HG02870 (cell line): ENCODE results near the gene PRKACB.

Source experiments
- ATAC-seq: cut with Tn5 transposase; IDR thresholded peaks from one replicate; pipeline ENCODE4 v1.9.1; 2021; ENCODE audit warnings: mild to moderate bottlenecking, moderate library complexity; ENCODE audit not compliant: unreplicated experiment

Gene PRKACB

GRCh38 chr1:84155517-84155916 lies 11.4 kb downstream of the PRKACB start:
- no peak for ATAC-seq

- no peak for ATAC-seq
Measured at GRCh38 chr1:84156210-84156621, 12.1 kb downstream of the PRKACB start.

GRCh38 chr1:84159533-84160240 lies 15.6 kb downstream of the PRKACB start:
- no peak for ATAC-seq

- ATAC-seq: no peak
Measured at GRCh38 chr1:84162295-84162694, 18.2 kb downstream of the PRKACB start.

- ATAC-seq: no peak
Measured at GRCh38 chr1:84163123-84163931, 19.3 kb downstream of the PRKACB start.

GRCh38 chr1:84164161-84164560 lies 20.1 kb downstream of the PRKACB start:
- no peak for ATAC-seq

- ATAC-seq: no peak
Measured at GRCh38 chr1:84164567-84165021, 20.5 kb downstream of the PRKACB start.

GRCh38 chr1:84165601-84166000 lies 21.5 kb downstream of the PRKACB start:
- ATAC-seq: no peak

- peak; percentile 88 for ATAC-seq
Measured at GRCh38 chr1:84166797-84167196, 22.7 kb downstream of the PRKACB start.

- ATAC-seq: no peak
Measured at GRCh38 chr1:84168783-84169182, 24.7 kb downstream of the PRKACB start.

GRCh38 chr1:84170171-84170570 lies 26.1 kb downstream of the PRKACB start:
- ATAC-seq: no peak

GRCh38 chr1:84171481-84171880 lies 27.4 kb downstream of the PRKACB start:
- no peak for ATAC-seq

GRCh38 chr1:84174051-84174556 lies 30.0 kb downstream of the PRKACB start:
- ATAC-seq: no peak

- no peak for ATAC-seq
Measured at GRCh38 chr1:84181350-84182005, 37.4 kb downstream of the PRKACB start.

- no peak for ATAC-seq
Measured at GRCh38 chr1:84190455-84190854, 46.4 kb downstream of the PRKACB start.

GRCh38 chr1:84192681-84193080 lies 48.6 kb downstream of the PRKACB start:
- no peak for ATAC-seq

GRCh38 chr1:84198832-84199231 lies 54.8 kb downstream of the PRKACB start:
- no peak for ATAC-seq

GRCh38 chr1:84199257-84199656 lies 55.2 kb downstream of the PRKACB start:
- ATAC-seq: no peak

- no peak for ATAC-seq
Measured at GRCh38 chr1:84202126-84202525, 58.1 kb downstream of the PRKACB start.

GRCh38 chr1:84206375-84206774 lies 62.3 kb downstream of the PRKACB start:
- no peak for ATAC-seq

- no peak for ATAC-seq
Measured at GRCh38 chr1:84208935-84209334, 64.9 kb downstream of the PRKACB start.
